ENCODE data around the gene NAA80.

- TF ChIP-seq CTCF (IDR thresholded peaks at IDR 0.05) (no peak), POLR2A (IDR thresholded peaks at IDR 0.05) (no peak)
Observed at GRCh38 chr3:50265571-50265970, 33.6 kb downstream of the NAA80 start.
